HG02885 (cell line): ENCODE results near the gene SLC35E4.
"Not testable (repeated sequence)": the region's sequence is repeated elsewhere in the genome, so short reads cannot be mapped to it uniquely, and the experiment has no call there.

Experiments
- ATAC-seq: cut with Tn5 transposase; IDR thresholded peaks from one replicate; pipeline ENCODE4 v1.9.1; 2021; ENCODE audit warnings: mild to moderate bottlenecking; ENCODE audit not compliant: unreplicated experiment, poor library complexity

The SLC35E4 gene

DNA sequence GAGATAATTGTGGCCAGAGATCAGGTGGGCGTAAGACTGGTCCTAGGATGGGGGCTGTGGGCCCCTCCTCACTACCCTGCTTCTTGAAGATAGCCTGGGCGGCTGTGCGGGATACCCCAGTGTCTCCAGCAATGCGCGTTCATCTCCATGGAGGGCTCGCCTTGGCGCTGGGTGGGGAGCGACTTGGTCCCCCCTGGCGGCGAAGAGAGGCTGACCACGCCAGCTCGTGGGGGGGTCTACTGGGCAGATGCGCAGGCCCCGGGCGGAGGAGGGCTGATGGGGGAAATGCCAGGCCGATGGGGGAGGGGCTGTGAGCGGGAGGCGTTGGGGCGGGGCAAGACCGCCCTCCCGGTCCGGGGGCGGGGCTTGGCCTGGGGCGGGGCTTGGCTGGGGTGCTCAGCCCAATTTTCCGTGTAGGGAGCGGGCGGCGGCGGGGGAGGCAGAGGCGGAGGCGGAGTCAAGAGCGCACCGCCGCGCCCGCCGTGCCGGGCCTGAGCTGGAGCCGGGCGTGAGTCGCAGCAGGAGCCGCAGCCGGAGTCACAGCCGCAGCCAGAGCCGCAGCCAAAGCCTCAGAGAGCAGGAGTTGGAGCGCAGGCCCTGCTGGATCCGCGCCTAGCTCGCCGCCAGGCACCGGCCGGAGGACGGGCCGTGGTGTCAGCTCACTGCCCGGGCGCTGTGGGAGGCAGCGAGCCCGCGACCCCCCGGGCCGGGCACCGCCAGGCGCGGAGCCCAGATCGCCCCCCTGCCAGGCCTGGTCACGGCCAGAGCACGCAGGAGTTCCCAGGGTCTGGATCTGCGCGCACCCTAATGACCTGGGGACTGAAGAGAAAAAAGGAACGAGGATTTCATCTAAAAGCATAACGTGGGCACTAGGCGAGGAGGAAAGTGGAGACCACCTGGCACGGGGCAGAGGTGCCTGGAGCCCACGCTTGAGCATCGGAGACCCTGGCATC is at the start of gene SLC35E4:
Gene SLC35E4 (plus strand): TSS at position 509 of the 953 bp plus-strand sequence. CDS start 670 bp downstream, outside the sequence.
- ATAC-seq = peak; percentile 77

GRCh38 chr22:30586414-30586813 is 49.2 kb upstream of the SLC35E4 start:
- ATAC-seq = no peak

DNA sequence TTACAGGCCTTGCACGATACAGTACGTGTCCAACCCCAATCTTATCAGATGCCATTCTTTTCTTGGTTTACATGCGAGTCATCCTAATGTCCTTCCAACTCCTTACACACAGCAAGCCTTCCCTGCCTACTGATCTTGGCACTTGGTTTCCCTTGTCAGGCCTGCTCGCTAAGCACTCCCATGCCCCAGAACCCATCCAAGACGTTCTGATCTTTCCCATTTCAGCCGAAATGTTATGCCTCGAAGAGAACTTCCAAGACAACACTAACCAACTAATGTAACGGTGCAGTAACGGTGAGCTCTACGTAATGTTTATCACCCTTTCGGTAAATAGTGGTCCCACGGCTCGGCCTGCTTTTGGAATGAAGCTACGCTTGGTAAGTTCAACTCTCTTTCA is 44.4 kb upstream of the SLC35E4 start:
- ATAC-seq = no peak

GRCh38 chr22:30591588-30592359 is 43.8 kb upstream of the SLC35E4 start, which contains the start of gene PES1:
PES1 (minus strand) TSS chr22:30591910; CDS start chr22:30591833, 77 bp downstream.
- peak; percentile 97 for ATAC-seq

DNA sequence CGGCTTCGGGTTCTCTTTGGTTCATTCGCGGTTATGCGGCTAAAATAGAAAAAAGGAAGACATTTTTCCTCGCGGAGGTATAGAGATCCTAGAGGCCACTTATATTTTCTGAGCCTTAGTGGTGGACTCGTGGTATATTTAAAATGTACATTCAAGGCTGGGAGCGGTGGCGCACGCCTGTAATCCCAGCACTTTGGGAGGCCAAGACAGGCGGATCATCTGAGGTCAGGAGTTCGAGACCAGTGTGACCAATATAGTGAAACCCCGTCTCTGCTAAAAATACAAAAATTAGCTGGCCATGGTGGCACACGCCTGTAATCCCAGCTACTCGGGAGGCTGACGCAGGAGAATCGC is 43.2 kb upstream of the SLC35E4 start:
- not testable (repeated sequence) for ATAC-seq

- no peak for ATAC-seq
Observed at GRCh38 chr22:30596199-30596598, 39.4 kb upstream of the SLC35E4 start.

DNA sequence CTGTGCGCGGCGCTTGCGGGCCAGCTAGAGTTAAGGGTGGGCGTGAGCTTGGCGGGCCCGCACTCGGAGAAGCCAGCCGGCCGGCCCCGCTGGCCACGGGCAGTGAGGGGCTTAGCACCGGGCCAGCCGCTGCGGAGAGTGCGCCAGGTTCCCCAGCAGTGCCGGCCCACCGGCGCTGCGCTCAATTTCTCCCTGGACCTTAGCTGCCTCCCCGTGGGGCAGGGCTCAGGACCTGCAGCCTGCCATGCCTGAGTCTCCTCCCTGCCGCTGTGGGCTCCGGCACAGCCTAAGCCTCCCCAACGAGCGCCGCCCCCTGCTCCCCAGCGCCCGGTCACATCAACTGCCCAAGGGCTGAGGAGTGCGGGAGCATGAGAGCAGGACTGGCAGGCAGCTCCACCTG is 38.7 kb upstream of the SLC35E4 start:
- ATAC-seq = no peak

DNA sequence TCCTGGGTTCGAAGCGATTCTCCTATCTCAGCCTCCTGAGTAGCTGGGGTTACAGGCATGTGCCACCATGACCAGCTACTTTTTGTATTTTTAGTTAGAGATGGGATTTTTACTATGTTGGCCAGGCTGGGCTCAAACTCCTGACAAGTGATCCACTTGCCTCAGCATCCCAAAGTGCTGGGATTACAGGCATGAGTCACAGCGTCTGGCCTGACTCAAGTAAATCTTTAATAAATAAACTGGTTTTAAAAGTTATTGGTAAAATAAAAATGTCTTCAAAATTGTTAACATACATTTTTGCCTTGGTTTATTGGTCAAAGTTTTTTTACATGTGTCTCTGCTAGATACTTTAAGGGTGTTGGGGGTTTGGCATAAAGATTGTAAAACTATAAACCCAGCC is 36.6 kb upstream of the SLC35E4 start:
- ATAC-seq = no peak

DNA sequence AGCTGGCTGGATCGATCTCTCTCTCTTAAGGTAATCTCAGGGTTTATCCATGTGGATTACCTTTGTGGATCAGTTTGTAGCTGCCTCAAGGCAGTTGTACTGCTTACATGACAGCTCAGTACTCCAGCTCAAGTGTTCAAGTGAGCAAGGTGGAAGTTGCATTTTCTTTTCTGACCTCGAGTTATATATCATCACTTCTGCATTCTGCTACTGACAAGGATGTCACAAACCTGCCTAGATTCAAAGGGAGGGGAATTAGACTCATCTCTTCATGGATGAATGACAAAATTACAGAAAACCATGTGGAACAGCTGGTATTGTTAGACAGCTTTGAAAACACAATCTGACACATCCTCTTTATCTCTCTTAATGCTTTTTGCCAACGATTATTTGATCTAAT is 34.7 kb upstream of the SLC35E4 start:
- no peak for ATAC-seq

DNA sequence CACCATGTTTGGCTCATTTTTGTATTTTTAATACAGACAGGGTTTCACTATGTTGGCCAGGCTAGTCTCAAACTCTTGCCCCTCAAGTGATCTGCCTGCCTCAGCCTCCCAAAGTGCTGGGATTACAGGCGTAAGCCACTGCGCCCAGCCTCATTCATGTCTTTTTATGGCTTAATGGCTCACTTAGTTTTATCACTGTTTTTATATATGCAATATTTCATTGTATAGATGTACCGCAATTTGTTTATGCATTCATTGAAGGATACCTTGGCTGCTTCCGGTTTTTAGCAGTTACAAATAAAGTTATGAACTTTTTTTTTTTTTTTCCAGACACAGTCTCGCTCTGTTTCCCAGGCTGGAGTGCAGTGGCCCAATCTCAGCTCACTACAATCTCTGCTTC is 34.1 kb upstream of the SLC35E4 start:
- ATAC-seq = no peak

DNA sequence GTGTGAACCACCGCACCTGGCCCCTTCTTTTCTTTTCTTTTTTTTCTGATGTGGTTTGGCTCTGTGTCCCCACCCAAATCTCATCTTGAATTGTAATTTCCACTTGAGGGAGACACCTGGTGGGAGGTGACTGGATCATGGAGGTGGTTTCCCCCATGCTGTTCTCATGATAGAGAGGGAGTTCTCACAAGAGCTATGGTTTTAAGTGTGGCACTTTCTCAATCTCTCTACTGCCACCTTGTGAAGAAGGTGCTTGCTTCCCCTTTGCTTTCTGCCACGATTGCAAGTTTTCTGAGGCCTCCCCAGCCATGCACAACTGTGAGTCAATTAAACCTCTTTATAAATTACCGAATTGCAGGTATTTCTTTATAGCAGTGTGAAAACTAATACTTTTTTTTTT is 33.5 kb upstream of the SLC35E4 start:
- no peak for ATAC-seq

GRCh38 chr22:30603801-30604200 is 31.8 kb upstream of the SLC35E4 start:
- no peak for ATAC-seq

- no peak for ATAC-seq
Observed at GRCh38 chr22:30604723-30605122, 30.9 kb upstream of the SLC35E4 start.

DNA sequence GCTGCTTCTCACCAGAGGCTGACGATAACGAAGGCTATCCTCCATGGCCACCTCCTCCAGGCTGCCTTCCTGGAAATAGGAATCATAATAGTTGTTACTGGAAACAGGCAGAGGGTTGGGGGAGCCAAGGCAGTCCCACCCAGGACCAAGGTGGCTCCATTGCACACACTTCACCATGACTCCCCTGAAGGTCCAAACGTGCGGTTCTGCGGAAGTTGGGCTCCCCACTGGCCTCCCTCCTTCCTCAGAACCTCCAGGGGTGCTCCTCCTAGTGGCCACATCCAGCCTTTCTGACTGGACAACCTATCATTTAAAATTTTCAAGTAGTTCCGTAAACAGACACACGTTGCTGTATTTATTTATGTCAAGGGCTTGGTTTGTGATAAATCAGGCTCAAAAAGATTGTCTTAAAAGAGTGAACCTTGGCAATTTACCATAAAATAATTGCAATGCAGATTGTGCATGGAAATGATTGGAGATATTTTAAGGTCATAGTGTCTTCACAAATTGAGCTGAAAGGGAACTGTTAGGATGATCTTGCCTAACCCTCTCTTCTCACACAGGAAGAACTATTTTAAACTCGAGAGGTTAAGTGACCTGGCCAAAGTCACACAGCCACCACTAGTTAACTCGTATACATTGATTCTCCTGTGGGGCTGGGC is 30.0 kb upstream of the SLC35E4 start:
- ATAC-seq = no peak

DNA sequence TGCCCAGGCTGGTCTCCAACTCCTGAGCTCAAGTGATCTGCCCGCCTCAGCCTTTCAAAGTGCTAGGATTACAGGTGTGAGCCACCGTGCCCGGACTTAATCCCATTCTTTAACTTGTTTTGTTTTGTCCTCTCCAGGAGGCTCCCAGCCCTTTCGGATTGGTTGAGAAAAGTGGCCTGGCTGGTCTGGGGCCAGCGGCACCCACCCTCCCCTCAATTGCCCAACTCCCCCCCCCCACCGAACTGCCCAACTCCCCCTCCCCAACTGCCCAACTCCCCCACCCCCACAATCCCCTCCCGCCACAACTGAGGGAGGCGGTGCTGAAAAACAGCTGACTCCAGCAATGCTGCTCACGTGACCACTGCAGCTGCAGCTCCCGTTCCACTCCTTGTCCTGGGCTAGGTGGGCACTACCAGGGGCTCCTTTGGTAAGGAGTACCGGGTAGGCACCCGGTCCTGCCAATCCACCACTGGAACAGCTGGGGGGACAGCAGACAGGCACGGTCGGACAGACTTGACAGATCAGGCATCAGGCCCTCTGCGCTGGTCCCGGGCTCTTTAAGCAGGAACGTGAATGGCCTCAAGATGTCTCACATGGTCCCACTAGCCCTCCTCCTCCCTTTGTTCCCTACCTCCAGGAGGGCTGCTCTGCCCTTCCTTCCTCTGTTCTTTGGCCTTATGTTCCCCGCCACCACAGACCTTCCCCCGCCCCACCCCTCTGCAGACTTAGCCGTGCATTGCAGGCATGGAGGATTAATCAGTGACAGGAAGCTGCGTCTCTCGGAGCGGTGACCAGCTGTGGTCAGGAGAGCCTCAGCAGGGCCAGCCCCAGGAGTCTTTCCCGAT is 28.9 kb upstream of the SLC35E4 start, which contains the start of gene TCN2:
Gene TCN2 (plus strand): TSS at position 720 of the 845 bp plus-strand sequence. CDS start 158 bp downstream, outside the sequence.
- no peak for ATAC-seq

GRCh38 chr22:30607300-30607930 is 28.2 kb upstream of the SLC35E4 start:
- ATAC-seq = no peak

- ATAC-seq = no peak
Observed at GRCh38 chr22:30607939-30608338, 27.6 kb upstream of the SLC35E4 start.

DNA sequence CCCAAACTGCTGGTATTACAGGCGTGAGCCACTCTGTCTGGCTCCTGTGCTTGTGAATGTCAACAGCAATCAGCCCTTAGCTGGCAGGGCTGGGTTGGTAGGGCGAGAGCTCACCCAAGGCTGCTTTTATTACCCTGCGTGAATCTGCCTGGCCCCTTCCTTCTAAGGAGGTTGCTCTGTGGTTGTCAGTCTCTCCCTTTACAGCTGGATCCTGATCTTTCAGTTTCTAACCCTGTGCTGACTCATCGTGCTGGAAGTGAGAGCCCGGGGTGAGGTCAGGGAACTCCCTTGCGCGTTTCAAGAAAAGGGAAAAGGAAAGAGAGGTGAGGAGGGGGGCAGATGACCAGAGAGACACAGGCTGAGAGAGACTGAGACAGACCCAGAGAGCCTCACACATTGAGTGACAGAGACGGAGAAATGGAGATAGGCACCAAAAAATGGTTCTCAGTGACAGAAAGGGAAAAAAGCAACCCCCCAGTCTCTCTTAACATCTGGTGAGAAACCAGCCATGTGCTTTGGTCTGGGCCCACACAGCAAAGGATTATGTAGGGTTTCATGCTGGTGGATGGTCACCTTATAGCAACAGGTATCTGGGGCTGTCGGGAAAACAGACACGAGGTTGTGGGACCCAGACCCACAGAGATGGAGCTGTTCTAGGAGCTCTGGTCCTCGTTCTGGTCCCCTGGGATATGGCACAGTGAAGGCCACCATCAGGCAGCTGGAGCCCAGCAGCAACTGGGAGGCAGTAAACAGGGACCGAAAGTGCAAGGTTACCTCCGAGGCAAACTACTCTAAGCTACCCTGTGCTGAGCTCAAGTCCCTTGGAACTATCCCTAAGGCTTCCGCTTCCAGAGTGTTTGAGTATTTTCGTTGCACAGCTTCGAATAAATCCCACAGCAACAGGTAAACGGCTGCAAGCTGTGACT is 26.1 kb upstream of the SLC35E4 start:
- no peak for ATAC-seq
